HepG2 (cell line): ENCODE data around the gene IDUA. TPM values are rescaled to one million over a fixed set of nuclear protein-coding genes. Genes with fewer than 3 reads are reported as not detected.

ENCODE experiments used
- AGO2 ChIP-seq: fragments of 200-400 bp; formaldehyde crosslinking; optimal IDR thresholded peaks from 2 replicates; pipeline ENCODE3; 2017; ENCODE audit warnings: mild to moderate bottlenecking, low read depth, low read length, moderate library complexity
- ARNTL ChIP-seq: sonication (generic); formaldehyde crosslinking; IDR thresholded peaks from 2 replicates; pipeline ENCODE4 v1.4.0; 2020; ENCODE audit warnings: mild to moderate bottlenecking, missing genetic modification reagents
- HNF4G ChIP-seq, 2 experiments: sonication (generic) in 1 of 2; formaldehyde crosslinking in 1 of 2; IDR thresholded peaks; 2 replicates each; pipeline versions ENCODE4 v1.4.0 to v1.6.1; 2011 to 2020; ENCODE audit warnings: borderline replicate concordance in 2 of 2, low read depth in 2 of 2, mild to moderate bottlenecking in 2 of 2, low read length in 1 of 2, missing genetic modification reagents in 1 of 2, moderate library complexity in 1 of 2
- ISL2 ChIP-seq: sonication (generic); formaldehyde crosslinking; IDR thresholded peaks from 2 replicates; pipeline ENCODE4 v1.5.0; 2020; ENCODE audit warnings: missing genetic modification reagents
- KLF13 ChIP-seq: sonication (generic); formaldehyde crosslinking; IDR thresholded peaks from 2 replicates; pipeline ENCODE4 v1.4.0; 2020; ENCODE audit warnings: mild to moderate bottlenecking, missing genetic modification reagents
- KLF6 ChIP-seq: IDR thresholded peaks from 2 replicates; pipeline ENCODE4 v1.8.0; 2016; ENCODE audit warnings: missing biosample characterization, missing genetic modification reagents
- KMT2B ChIP-seq: IDR thresholded peaks from 2 replicates; pipeline ENCODE4 v1.6.1; 2016; ENCODE audit warnings: missing genetic modification reagents, missing compliant biosample characterization
- NCOA2 ChIP-seq: sonication (generic); formaldehyde crosslinking; IDR thresholded peaks from 2 replicates; pipeline ENCODE4 v1.8.0; 2022; ENCODE audit warnings: inconsistent platforms
- TBX3 ChIP-seq: fragments of 450-650 bp; IDR thresholded peaks from 2 replicates; pipeline ENCODE4 v1.6.1; 2017; ENCODE audit warnings: antibody characterized with exemption, mild to moderate bottlenecking, inconsistent platforms, borderline replicate concordance
- UBTF ChIP-seq: sonication (generic); formaldehyde crosslinking; IDR thresholded peaks from 2 replicates; pipeline ENCODE4 v1.4.0; 2020; ENCODE audit warnings: mild to moderate bottlenecking, missing genetic modification reagents
- ZNF12 ChIP-seq: sonication (generic); formaldehyde crosslinking; IDR thresholded peaks from 2 replicates; pipeline ENCODE4 v1.5.0; 2020; ENCODE audit warnings: missing genetic modification reagents
- ZNF17 ChIP-seq: sonication (generic); formaldehyde crosslinking; IDR thresholded peaks from 2 replicates; pipeline ENCODE4 v1.5.0; 2020; ENCODE audit warnings: mild to moderate bottlenecking, missing genetic modification reagents
- ZNF510 ChIP-seq: sonication (generic); formaldehyde crosslinking; IDR thresholded peaks from 2 replicates; pipeline ENCODE4 v1.4.0; 2020; ENCODE audit warnings: low read depth, mild to moderate bottlenecking, missing genetic modification reagents
- ZNF552 ChIP-seq: sonication (generic); formaldehyde crosslinking; IDR thresholded peaks from 2 replicates; pipeline ENCODE4 v1.9.0; 2022; ENCODE audit warnings: missing genetic modification reagents, mild to moderate bottlenecking, borderline replicate concordance
- ZNF589 ChIP-seq: sonication (generic); formaldehyde crosslinking; conservative IDR thresholded peaks from 2 replicates; pipeline ENCODE4 v1.8.0; 2022; ENCODE audit warnings: mild to moderate bottlenecking, moderate library complexity, missing genetic modification reagents
- ZNF737 ChIP-seq: sonication (generic); formaldehyde crosslinking; IDR thresholded peaks from 2 replicates; pipeline ENCODE4 v1.5.0; 2020; ENCODE audit warnings: missing genetic modification reagents, mild to moderate bottlenecking, borderline replicate concordance
- ZNF768 ChIP-seq: sonication (generic); formaldehyde crosslinking; IDR thresholded peaks from 2 replicates; pipeline ENCODE4 v1.4.0; 2020; ENCODE audit warnings: missing genetic modification reagents
- ZSCAN21 ChIP-seq: sonication (generic); formaldehyde crosslinking; IDR thresholded peaks from 2 replicates; pipeline ENCODE4 v1.8.0; 2022; ENCODE audit warnings: mild to moderate bottlenecking, missing genetic modification reagents, moderate library complexity, borderline replicate concordance
- polyA plus RNA-seq, 8 experiments: library from polyadenylated mRNA; depleted of rRNA in 3 of 8; stranded (reverse) in 7 of 8; unstranded in 1 of 8; fragments of >200 nt; fragmentation: Illumina TruSeq in 4 of 8; extraction: Trizol in 4 of 8; gene quantifications; 2 replicates each; pipeline versions ENCODE4 v1.2.1 to v1.2.3, GENCODE V29; 2011 to 2016; ENCODE audit warnings: low read depth in 4 of 8, missing spikeins in 1 of 8, mixed read lengths in 1 of 8; ENCODE audit not compliant: insufficient read depth in 1 of 8
- total RNA-seq, 5 experiments: library from RNA; depleted of rRNA; stranded (reverse); fragments of >200 nt; fragmentation: Illumina TruSeq; extraction: Trizol; gene quantifications; 2 replicates each; pipeline ENCODE4 v1.2.3, GENCODE V29; 2016; ENCODE audit warnings: low read depth in 1 of 5
- TF ChIP-seq, protein P1 (sequence below): sonication (generic); IDR thresholded peaks from 2 replicates; pipeline ENCODE4 v1.6.1; 2016; ENCODE audit warnings: low read depth, borderline replicate concordance
- TF ChIP-seq, protein P2 (sequence below): IDR thresholded peaks from 2 replicates; pipeline ENCODE4 v1.6.1; 2016; ENCODE audit warnings: missing compliant biosample characterization, missing genetic modification reagents, borderline replicate concordance
- TF ChIP-seq, protein P3 (sequence below): sonication (generic); formaldehyde crosslinking; conservative IDR thresholded peaks from 2 replicates; pipeline ENCODE4 v1.8.1; 2023; ENCODE audit warnings: missing genetic modification reagents

Gene IDUA
- total and polyA plus RNA-seq, 2 of the 13 experiments (the other 11 are each of a cell fraction or from before 2014, with no cell fraction given) = 0.77 to 1.0 TPM

GRCh38 chr4:993111-994029, 6.5 kb downstream of the IDUA start, which contains the start of gene SLC26A1 (continued):
- TF ChIP-seq, protein P1, sequence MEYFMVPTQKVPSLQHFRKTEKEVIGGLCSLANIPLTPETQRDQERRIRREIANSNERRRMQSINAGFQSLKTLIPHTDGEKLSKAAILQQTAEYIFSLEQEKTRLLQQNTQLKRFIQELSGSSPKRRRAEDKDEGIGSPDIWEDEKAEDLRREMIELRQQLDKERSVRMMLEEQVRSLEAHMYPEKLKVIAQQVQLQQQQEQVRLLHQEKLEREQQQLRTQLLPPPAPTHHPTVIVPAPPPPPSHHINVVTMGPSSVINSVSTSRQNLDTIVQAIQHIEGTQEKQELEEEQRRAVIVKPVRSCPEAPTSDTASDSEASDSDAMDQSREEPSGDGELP = peak; percentile 77; the same call in 1 of the 2 replicates
- TF ChIP-seq ZNF12 (CRISPR knock-in tag) = peak; percentile 27; the same call in 1 of the 2 replicates
- peak; percentile 86; the same call in 1 of the 2 replicates for TF ChIP-seq UBTF (CRISPR knock-in tag)
- TF ChIP-seq ZNF17 = no peak
- no peak for TF ChIP-seq ZNF737
- peak; percentile 14; the same call in 1 of the 2 replicates for TF ChIP-seq NCOA2
- TF ChIP-seq ISL2 (CRISPR knock-in tag) = 0 out of 2 replicates have a peak, but pooled peaks have one; percentile 56
- TF ChIP-seq ZNF768 (CRISPR knock-in tag) = peak; percentile 57; the same call in 1 of the 2 replicates
- TF ChIP-seq, protein P2, sequence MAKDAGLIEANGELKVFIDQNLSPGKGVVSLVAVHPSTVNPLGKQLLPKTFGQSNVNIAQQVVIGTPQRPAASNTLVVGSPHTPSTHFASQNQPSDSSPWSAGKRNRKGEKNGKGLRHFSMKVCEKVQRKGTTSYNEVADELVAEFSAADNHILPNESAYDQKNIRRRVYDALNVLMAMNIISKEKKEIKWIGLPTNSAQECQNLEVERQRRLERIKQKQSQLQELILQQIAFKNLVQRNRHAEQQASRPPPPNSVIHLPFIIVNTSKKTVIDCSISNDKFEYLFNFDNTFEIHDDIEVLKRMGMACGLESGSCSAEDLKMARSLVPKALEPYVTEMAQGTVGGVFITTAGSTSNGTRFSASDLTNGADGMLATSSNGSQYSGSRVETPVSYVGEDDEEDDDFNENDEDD (CRISPR knock-in tag) = 0 out of 2 replicates have a peak, but pooled peaks have one; percentile 22
- no peak for TF ChIP-seq TBX3
- peak; percentile 58 for TF ChIP-seq ARNTL (CRISPR knock-in tag)
- TF ChIP-seq ZNF552 (CRISPR knock-in tag) = no peak
- TF ChIP-seq ZSCAN21 = peak; percentile 56; the same call in 1 of the 2 replicates
- TF ChIP-seq KMT2B (CRISPR knock-in tag) = no peak
- peak; percentile 39; the same call in 1 of the 2 replicates for TF ChIP-seq ZNF510 (CRISPR knock-in tag)
- TF ChIP-seq KLF6 = 0 out of 2 replicates have a peak, but pooled peaks have one; percentile 32
- no peak for TF ChIP-seq ZNF589 (CRISPR knock-in tag)
- TF ChIP-seq, protein P3, sequence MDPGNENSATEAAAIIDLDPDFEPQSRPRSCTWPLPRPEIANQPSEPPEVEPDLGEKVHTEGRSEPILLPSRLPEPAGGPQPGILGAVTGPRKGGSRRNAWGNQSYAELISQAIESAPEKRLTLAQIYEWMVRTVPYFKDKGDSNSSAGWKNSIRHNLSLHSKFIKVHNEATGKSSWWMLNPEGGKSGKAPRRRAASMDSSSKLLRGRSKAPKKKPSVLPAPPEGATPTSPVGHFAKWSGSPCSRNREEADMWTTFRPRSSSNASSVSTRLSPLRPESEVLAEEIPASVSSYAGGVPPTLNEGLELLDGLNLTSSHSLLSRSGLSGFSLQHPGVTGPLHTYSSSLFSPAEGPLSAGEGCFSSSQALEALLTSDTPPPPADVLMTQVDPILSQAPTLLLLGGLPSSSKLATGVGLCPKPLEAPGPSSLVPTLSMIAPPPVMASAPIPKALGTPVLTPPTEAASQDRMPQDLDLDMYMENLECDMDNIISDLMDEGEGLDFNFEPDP (CRISPR knock-in tag) = 0 out of 2 replicates have a peak, but pooled peaks have one; percentile 92
- TF ChIP-seq KLF13 (CRISPR knock-in tag) = 0 out of 2 replicates have a peak, but pooled peaks have one; percentile 45
- peak; percentile 73; the same call in 1 of the 2 replicates for TF ChIP-seq HNF4G (IDR thresholded peaks at IDR 0.05; ENCODE audit: borderline replicate concordance, low read depth, low read length)
- peak; percentile 39; the same call in 1 of the 2 replicates for TF ChIP-seq HNF4G (CRISPR knock-in tag; IDR thresholded peaks at IDR 0.05; ENCODE audit: borderline replicate concordance, low read depth)
- peak; percentile 97 for TF ChIP-seq AGO2
